ENCODE data around the gene UBE2U.

DNA sequence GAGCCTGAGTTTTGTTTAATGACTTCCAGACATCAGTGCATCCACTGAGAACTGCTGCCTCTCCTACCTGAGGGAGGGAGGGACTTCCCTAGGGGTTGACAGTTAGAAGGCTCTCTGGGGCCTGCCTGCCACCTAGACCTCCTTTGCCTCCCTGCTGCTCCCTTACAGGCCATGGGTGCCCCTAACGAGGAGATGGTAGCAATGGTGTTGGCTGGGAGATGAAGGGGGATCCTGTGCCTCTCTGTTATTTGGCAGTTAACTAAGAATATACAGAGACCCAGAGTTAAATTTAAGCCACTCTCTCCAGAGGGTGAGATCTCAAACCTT, 66.1 kb downstream of the UBE2U start:
- TF ChIP-seq CTCF (IDR thresholded peaks at IDR 0.05) (no peak), POLR2A (IDR thresholded peaks at IDR 0.05) (no peak)

Measured in sigmoid colon (tissue), 3 donors.